Stimulated activated CD8-positive, alpha-beta memory T cell treated with anti-CD3 and anti-CD28 coated beads, Interleukin-7, amount 100 ng/mL, for 48 hours (primary cell): ENCODE results near the gene WDFY3.

Experiments
- DNase-seq, 2 donors: peaks; one replicate each; pipeline ENCODE4 v3.0.0-alpha.2; 2020; ENCODE audit warnings: low read depth in 1 of 2; ENCODE audit errors: extremely low read depth in 1 of 2

Gene WDFY3

DNA sequence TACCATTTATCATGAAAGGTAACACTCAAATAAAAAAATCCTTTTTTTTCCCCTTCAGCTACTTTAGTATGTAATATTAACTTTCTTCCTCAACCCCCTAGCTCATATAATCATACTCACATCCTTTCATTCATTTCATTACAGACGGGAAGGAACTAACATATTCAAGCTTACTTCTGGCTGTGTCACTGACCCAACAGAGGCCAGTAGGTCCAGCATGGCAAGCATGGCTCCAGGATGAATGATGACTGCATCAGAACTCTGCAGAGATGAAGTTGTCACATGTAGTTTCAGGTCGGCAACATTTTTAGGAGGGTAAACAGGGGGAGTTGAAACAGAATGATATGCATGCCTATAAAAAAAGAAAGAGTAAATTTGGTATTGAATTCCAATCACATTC, 163.4 kb downstream of the WDFY3 start:
- DNase-seq, result no peak

DNA sequence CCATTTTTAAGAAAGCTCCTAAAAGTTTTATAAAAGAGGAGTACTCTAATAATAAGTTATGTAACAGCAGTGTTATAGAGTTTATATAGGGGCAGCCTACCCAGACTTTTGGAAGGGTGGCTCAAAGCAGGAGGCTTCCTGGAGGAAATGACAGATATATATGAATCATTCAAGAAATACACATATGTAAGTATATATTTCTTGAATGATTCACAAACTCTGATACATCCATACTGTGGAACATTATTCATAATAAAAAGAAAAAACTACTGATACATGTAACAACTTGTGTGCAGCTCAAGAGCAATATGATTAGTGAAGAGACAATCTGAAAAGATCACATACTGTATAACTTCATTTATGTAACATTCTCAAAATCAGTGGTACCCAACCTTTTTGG, 166.2 kb downstream of the WDFY3 start:
- no peak for DNase-seq

DNA sequence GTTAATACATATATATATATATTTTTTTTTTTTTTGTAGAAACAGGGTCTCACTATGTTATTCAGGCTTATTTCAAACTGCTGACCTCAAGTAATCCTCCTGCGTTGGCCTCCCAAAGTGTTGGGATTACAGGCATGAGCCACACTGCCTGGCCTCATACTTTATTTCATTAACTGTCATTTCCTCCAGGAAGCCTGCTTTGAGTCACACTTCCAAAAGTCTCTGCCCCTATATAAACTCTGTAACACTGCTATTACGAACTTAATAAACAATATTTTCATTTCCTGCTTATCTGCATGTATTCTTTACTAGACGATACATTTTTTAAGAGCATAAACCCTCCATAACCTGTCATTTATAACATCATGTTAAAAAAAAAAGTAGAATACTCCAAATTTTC, 167.2 kb downstream of the WDFY3 start:
- no peak for DNase-seq

DNA sequence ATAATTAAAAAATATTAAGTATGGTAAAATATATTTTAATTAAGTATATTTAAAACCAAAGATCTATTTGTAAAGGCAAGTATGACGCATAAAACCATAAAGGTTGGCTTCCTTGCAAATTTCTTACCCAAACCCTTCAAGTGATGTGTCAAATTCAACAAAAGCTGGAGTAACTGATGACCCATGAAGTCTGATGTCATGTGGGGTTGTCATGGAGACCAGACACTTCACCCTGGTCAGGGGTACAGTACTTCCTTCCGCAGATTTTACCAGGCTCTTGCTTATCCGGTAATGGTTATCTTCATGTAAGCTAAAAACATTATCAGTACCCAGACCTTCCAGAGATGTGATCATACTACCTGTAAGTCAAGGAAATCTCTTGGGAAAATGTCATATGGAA, 170.1 kb downstream of the WDFY3 start:
- DNase-seq, result no peak

DNA sequence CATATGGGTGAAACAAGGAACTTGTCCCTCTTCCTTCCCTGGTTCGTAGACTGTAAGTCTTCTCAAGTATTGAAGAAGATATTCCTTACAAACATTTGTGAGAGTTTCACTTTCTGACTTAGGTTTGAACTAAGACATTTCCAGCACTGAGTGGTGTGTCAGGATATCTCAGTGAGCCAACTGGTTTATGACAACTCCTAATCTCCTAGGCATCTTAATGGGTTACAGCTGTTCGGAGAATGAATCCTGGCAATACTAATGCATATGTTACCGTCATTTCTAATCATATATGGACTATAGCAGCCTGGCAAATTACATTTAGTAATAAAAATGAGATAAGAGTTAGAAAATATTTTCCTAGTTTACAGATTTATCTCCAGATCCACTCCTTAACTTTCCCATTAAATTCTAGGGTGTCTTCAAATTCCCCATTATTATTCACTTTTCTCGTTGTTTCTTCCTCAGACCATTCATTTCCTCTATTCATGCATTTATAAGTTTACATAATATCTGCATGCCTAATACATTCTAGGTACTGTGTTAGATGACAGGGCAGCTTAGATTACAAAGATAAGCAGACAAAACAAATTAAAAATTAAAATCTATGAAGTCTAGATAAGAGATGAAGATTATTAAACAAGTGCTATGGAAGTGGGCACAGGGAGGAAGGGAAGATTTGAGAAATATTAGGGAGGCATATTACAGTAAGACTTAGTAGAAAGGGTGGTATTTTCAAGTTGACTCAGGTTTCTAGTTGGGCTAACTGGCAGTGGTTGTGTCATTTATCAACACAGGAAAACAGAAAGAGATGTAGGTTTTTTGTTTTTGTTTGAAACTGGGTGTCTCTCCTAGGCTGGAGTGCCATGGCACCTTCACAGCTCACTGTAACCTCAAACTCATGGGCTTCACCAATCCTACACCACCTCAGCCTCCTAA, 173.9 kb downstream of the WDFY3 start:
- no peak for DNase-seq

DNA sequence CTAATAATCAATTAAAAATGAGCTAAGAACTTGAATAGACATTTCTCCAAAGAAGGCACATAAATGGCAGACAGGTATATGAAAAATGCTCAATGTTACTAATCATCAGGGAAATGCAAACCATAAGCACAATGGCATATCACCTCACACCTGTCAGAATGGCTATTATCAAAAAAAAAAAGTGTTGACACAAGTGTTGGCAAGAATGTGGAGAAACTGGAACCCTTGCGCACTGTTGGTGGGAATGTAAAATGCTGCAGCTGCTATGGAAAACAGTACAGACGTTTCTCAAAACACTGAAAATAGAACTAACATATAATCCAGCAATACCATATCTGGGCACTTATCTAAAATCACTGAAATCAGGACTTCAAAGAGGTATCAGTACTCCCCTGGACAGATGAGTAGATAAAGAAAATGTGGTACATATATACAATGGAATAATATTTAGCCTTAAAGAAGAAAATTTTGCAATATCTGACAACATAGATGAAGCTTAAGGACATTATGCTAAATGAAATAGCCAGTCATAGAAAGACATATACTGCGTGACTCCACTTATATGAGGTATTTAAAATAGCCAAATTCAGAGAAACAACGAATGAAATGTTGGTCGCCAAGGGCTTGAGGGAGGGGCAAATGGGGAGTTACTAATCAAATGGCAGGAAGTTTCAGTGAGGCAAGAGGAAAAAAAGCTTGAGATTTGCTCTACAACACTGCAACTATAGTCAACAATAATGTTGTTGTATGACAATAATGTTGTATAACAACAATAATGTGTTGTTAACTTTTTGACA, 175.5 kb downstream of the WDFY3 start:
- no peak for DNase-seq

DNA sequence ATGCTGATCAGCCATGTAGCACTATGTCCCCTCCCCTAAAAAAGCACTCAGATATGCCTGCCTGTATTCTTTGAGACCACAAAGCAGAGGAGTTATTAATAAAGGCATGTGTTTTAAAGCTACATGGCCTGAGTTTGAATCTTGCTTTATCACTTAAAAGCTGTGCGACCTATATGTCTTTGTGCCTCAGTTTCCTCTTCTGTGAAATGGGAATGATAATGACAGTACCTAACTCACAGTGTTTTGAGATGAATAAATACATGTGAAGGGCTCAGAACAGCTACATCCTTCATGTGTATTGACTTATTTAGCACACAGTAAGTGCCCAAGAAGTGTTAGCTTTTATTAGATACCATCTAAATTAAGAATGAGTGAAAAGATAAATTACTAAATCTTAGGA, 180.0 kb downstream of the WDFY3 start:
- no peak for DNase-seq

DNA sequence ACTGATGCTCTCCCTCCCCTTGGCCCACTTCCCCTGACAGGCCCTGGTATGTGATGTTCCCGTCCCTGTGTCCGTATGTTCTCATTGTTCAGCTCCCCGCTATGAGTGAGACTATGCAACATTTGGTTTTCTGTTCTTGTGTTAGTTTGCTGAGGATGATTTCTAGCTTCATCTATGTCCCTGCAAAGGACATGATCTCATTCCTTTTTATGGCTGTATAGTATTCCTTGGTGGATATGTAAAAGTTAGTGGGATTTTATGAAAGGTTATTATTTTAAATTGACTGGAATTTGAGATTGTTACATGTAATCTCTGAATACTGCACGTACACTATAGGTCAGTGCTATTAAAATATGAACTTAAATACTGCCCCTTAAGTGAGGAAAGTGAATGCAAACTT, 184.0 kb downstream of the WDFY3 start:
- no peak for DNase-seq

DNA sequence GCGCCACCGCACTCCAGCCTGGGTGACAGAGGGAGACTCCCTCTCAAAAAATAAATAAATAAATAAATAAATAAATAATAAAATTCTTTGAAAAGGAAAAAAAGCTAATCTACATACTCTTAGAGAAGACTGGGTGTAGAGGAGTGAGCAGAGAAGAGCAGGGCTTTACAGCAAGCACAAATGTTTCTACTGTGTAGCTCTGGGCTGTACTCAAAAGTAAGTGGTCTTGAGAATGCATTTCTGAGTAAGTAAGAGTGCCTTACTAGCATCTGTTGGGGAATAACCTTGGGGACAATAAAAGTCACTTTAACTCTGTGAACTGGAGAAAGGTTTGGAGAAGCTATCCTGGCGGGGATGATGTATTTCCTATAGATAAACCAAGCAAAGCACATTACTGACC, 185.8 kb downstream of the WDFY3 start:
- DNase-seq, result no peak

DNA sequence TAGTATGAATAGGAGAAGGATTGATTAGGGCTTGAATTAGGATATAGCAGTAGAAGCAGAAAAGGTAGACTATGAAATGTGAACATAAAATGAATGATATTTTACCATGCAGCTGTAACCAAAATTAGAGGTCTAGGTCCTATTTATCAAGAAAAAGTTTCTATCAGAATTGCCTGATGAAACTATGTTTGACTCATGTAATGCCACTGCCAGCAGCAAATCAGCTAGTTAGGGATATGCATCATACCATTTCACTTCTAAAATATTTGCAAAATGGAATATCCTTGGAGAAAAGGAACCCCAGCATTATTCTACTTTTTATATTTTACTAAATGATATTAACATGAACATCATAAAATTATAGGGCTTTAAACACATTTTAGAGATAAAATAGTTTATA, 188.4 kb downstream of the WDFY3 start:
- no peak for DNase-seq

DNA sequence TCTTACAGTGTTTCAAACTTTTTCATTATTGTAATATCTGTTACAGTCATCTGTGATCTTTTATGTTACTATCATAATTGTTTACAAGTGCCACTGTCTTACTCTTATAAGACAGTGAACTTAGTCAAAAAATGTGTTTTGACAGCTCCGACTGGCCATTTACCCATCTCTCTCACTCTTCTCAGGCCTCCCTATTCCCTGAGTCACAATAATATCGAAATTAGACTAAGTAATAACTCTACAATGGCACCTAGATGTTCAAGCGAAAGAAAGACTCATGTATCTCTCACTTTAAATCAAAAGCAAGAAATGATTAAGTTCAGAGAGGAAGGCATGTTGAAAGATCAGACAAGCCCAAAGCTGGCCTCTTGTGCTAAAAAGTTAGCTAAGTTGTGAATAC, 199.3 kb downstream of the WDFY3 start:
- DNase-seq, result no peak

DNA sequence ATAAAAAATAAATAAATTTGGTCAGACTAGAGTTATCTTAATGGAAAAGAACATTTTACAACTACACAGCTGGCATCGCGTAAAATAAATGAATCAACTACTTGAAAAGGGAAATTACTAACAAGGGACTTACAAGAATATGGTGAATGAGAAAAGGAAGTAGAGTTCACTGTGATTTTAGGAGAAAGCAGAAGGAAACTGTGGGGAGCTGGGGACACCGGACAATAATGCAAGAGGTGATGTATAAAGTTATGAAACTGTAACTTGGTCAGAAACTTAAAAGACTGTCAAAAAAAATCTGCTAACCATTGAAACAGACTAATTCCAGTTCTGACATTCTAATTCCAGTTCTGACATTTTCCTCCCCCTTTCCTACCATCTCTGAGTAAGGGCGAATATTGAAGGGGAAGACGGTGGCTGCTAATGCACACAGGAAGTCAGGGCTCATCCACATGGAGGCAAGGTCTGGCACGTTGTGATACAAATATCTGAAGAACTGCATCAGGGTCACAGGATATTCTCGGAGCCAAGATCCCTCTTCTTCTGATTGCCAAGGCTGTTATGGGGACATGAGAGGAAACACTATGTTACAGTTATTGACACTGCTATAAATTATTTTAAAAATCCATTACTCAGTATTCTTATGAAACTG, 213.0 kb downstream of the WDFY3 start:
- DNase-seq, result no peak

DNA sequence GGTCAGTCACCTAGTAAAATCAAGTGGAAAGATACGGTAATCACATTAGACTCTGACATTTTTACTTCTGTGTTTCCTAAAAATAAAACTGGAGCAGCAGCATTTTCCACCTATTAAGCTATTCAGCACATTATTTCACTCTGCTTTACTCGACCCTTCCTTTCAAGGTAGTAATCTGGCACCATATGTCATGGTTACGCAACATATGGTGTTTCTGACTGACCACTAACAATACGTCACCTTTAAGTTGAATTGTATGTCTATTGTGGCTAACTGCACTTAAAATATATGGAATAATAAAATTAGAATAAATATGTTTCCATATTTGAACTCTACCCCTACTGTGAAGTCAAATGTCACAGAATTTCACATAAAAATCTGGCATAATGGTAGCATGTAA, 214.8 kb downstream of the WDFY3 start:
- DNase-seq, result no peak

DNA sequence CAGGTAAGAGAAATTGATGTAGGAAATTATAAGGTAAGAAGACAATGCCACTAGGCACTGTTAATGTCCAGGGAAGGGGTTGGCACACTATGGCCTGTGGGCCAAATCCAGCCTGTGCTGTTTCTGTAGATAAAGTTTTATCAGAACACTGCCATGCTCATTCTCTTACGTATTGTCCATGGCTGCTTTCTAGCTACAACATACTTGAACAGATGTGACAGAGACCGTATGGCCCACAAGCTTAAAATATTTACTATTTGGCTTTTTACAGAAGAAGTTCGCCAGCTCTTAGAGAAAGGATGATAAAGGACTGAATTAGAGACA, 215.6 kb downstream of the WDFY3 start:
- DNase-seq, result no peak

DNA sequence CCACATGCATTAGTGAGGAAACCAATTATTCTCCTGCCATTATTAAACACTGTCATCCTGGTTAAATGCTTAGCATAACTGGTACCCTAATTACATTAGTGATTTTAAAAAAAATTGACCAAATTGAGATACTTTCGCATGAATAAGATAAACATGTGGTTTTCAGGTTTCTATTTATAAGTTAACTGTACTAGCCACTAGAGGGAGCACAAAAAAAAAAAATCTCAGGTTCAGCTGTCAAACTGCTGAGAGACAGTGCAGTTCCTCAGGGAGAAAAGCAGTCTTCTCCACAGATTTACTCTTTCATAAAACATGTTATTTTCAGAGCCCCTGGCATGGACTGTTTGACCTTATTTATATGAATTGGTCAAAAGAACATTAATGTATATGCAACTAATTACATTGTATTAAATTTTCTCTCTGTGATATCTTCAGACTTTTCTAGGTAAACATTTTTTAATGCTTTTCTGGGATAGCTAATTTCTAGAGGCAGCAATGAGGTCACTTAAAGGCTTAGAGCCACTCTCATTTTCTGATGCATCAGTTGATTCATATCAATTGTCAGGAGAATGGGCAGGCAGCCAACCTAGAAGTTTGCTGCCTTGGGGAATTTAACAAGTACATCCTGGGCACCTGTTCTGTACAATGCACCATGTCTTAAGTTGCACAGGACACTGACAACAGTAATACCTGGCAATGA, 216.1 kb downstream of the WDFY3 start:
- DNase-seq, result no peak

DNA sequence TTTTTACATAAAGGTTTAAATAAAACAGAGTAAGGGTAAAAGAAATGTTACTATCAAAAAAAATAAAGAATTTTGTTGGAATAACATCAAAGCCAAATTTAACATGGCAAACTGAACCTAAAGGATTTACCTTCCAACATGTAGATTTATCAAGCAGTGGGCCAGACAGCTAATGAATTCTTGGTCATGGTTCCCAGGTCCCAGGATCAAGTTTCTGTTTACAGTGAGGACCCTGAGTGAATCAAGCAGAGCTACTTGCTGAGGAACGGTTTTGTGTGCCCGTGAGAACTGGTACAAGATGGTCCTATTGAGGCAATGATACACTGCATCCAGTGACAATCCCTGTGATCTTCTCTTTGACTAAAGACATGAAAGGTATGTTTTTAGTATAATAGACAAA, 226.4 kb downstream of the WDFY3 start:
- DNase-seq, result no peak

DNA sequence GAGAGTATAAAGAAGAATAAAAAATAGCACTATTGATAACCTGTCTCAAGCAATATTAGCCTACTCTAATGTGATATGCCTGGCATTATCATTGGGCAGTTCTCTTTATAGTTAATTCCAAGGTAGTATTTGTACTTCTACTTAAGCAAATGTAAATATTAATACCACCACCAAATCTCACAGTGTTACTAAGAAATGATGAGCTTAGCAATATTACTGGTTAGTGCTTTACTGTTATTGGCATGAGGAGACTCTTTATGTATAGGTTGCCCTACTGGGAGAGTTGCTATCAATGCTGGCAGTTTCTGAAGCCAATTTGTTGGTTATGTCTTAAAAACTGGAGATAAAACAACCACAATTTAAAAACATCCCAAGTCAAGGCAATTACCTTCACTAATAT, 227.9 kb downstream of the WDFY3 start:
- no peak for DNase-seq

DNA sequence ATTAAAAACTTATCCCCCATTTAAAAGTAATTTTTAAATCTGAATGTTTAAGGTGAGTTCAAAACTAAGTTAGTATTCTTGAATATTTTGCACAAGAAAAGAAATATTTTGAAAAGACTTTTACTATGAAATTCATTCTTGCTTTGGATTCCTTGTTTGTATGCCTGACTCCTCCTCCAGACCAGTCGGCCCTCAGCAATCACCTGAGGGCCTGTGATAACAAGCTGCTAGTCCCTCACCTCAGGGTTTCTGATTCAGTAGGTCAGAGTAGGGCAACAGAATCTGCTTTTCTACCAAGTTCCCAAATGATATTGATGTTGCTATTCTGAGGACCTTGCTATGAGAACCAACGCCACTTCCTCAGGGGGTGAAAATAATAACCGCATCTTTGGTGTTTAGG, 228.8 kb downstream of the WDFY3 start:
- DNase-seq, result no peak

DNA sequence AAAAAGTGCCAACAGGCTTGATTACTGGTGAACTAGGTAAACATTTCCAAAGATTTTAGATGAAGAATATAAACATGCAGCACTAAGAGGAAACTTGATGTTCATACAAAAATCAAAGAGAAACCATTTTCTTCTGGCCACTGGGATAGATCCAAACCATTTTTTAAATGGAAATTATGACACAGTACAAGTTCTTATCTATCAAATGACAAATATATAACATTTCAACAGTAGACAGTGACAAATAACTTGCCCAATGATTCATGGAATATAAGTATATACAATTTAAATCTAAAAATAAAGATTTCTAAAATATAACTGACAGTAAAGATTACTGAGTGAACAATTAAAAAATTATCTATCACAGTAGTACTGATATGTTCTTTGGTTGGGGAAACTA, 232.5 kb downstream of the WDFY3 start:
- DNase-seq, result no peak

DNA sequence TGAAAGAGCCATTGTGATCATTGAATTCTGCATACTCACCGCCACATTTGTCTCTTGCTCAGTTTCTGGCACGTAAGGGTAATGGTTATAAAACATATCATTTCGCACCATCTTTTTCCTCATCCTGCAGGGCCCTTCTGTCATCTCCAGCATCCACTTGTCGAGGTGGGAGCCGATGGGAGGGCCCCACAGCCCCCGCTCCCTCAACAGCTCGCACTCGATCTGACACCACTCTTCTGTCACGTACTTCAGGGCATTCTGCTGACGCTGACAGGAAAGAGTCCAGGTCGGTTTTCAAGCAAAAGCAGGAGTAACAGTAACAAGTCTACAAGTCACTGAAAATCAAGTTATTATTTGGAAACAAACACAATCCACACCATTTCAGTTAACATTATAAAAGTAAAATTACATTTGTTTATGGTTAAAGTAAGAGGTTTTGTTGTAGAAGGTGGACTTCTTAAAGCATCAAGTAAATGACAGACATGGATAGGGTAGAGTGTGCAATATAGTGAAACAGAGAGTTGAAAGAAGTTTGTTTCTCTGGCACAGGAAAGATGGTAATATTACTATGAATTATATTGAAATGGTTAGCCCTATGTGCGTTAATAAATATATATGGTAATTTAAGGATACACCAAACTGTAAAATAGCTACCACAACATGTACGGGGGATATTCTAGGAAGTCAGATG, 233.0 kb downstream of the WDFY3 start:
- no peak for DNase-seq

DNA sequence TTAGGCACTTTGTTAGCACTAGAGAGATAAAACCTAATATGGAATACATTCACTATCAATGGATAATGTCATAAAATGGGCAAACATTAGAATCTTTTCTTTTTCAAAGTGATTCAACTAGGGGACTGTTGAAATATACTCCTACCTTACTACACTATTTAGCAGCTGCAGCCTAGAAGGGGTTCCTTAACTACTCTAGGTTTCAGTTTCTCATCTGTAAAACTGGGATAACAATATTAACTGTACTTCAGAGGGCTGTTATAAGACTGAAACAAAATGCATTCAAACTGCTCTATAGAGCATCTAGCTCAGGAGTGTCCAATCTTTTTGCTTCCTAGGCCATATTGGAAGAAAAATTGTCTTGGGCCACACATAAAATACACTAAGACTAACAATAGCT, 236.1 kb downstream of the WDFY3 start:
- no peak for DNase-seq
